Subcutaneous abdominal adipose tissue (tissue), 5 donors: ENCODE measurements around the gene TERB1.

Experiments
- H3K27ac ChIP-seq: one replicate; pipeline ENCODE4 v1.7.0; 2013; ENCODE audit warnings: low read depth, mild to moderate bottlenecking, inconsistent platforms, low read length, moderate library complexity
- H3K27me3 ChIP-seq, 5 donors: one replicate each; pipeline ENCODE4 v1.7.0; 2013; ENCODE audit warnings: low read length in 5 of 5, inconsistent platforms in 1 of 5; ENCODE audit not compliant: control insufficient read depth in 5 of 5, insufficient read depth in 4 of 5
- H3K36me3 ChIP-seq, 5 donors: one replicate each; pipeline ENCODE4 v1.7.0; 2013; ENCODE audit warnings: low read length in 5 of 5; ENCODE audit not compliant: control insufficient read depth in 5 of 5, insufficient read depth in 5 of 5
- H3K4me1 ChIP-seq, 5 donors: one replicate each; pipeline ENCODE4 v1.7.0; 2013; ENCODE audit warnings: low read length in 5 of 5, mild to moderate bottlenecking in 3 of 5, moderate library complexity in 1 of 5; ENCODE audit not compliant: control insufficient read depth in 5 of 5, insufficient read depth in 5 of 5
- H3K4me3 ChIP-seq, 5 donors: one replicate each; pipeline ENCODE4 v1.7.0; 2013; ENCODE audit warnings: low read length in 5 of 5, low read depth in 1 of 5
- H3K9ac ChIP-seq, 5 donors: one replicate each; pipeline ENCODE4 v1.7.0; 2013; ENCODE audit warnings: low read length in 5 of 5, mild to moderate bottlenecking in 4 of 5, moderate library complexity in 3 of 5
- H3K9me3 ChIP-seq, 5 donors: one replicate each; pipeline ENCODE4 v1.7.0; 2013; ENCODE audit warnings: low read length in 5 of 5; ENCODE audit not compliant: control insufficient read depth in 5 of 5
- donor health status: healthy.
- donor health status: healthy.
- donor health status: healthy.
- donor health status: healthy.
- donor health status: healthy.

The TERB1 gene

DNA sequence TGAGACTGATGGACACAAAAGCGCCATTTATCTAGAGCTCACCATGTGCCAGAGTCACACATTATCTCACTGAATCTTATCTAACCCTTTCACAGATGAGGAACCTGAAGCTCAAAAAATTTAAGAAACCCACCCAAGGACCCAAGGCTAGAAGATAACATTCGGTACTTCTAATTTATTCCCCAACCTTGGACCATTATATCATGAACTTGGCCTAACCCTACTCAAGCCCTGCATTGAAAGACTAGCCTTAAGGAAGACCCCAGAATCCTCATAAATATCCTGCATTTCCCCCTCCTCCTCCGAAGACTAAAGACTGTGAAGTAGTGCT is 49.4 kb downstream of the TERB1 start:
- Histone ChIP-seq H3K27ac (no peak overlapping the region), H3K4me3 (peak overlapping the region; percentile 34 to 96 (median 87)), H3K4me1 (peaks cover 5 to 32% (median 29%) of the 10 kb centered on the region in 5 donors), H3K27me3 (no peaks in the 10 kb centered on the region), H3K36me3 (peaks cover 0 to 22% (median 13%) of the 10 kb centered on the region in 5 donors), H3K9me3 (no peaks in the 10 kb centered on the region), H3K9ac (peak overlapping the region in 4 of 5 donors; percentile 1 to 96 (median 50))

DNA sequence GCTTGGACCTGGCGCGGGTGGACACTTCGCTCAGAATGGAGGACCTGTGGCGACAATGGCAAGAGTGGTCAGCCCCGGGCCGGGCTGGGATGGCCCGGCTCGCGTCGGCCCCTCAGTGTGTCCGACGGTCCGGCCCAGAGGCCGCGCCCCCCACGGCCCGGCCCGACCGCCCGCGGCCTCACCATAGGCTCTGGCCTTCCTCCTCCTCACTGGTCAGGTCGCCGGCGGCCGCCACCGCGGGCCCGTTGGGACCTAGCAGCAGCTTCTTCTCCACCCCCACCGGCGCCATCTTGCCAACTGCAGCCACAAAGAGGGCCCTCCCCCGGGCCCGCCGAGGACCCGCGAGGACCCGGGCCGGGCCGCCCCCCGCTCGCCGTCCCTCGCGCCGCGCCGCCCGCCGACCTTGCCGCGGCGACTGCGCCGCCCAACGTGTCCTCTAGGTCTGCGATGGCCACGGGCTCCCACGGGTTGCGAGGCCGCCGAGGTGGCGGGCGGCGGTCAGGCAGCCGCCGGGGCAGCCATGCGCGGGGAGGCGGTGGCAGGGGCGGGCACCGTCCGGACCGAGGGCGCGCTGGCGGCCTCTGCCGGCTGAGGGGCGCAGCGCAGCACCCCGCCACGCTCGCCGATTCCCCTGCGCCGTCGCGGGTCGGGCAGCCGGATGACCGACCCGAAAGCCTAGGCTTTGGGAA is 49.9 kb downstream of the TERB1 start, which contains the start of gene DYNC1LI2:
Gene DYNC1LI2 (minus strand): TSS at position 307 of the 689 bp plus-strand sequence. CDS start 18 bp downstream, at position 289.
- H3K4me3 ChIP-seq: peak within 1 kb of the TSS; percentile 87 to 97 (median 93)
- H3K9ac ChIP-seq: peak within 1 kb of the TSS; percentile 93 to 97 (median 94)
- peaks cover 3 to 27% (median 16%) of the 10 kb centered on the region in 5 donors for H3K36me3 ChIP-seq

DNA sequence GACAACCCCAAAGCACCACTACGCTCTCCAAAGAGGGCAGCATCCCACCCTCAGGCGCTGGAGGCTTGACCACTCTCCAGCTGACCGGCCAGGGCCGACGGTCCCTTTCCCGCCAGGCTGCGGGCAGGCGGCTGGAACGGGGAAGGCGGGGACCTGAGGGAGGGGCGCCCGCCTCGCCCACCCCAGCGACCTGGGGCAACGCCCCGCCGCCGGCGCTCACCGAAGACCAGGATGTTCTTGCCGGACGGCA is 50.4 kb downstream of the TERB1 start:
- Histone ChIP-seq H3K27me3 (no peaks in the 10 kb centered on the region), H3K4me1 (peaks cover 5 to 38% (median 29%) of the 10 kb centered on the region in 5 donors), H3K27ac (peak overlapping the region; percentile 45), H3K9me3 (no peaks in the 10 kb centered on the region), H3K36me3 (peaks cover 7 to 32% (median 19%) of the 10 kb centered on the region in 5 donors), H3K4me3 (peak overlapping the region; percentile 87 to 97 (median 93)), H3K9ac (peak overlapping the region; percentile 93 to 97 (median 94))

More for the DNA sequence above, 49.9 kb downstream of the TERB1 start, which contains the start of gene DYNC1LI2:
- H3K27ac ChIP-seq: peak within 1 kb of the TSS; percentile 45
- peaks cover 5 to 37% (median 29%) of the 10 kb centered on the region in 5 donors for H3K4me1 ChIP-seq
- no peaks in the 10 kb centered on the region for H3K9me3 ChIP-seq
- no peaks in the 10 kb centered on the region for H3K27me3 ChIP-seq

DNA sequence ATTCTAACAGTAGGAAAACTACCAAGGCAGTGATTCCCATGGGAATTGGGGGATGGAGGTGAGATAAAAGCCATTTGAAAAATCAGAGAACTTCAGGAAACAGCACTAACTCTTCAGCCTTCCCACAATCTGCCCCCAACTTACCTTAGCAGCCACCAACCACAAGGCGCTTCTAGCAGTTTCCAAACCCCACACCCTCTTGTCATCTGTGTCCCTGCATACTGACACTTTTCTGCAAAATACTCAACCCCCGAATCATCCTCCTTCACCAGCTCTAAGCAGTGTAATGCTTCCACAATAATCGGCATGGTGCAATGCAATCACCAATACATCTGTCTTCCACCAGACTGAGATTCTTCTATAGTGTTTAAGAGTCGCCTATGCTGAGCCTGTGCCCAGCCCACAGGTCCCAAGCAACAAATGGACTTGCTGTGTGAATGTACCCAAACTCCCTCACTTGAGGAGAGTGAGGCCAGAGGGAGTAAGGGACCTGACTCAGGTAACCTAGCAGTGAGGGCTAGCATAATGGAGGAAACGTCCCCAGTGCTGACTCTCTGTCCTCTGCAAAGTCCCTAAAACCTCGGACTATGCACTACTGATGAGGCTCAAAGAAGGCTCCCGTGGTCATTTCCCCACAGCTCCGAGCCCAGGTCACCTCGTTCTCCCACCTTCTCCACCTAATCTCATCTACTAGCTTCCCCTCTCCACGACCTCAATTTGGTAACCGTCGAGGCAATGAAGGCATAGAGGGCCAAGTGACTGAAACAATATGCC is 50.9 kb downstream of the TERB1 start:
- Histone ChIP-seq H3K4me1 (peaks cover 5 to 38% (median 29%) of the 10 kb centered on the region in 5 donors), H3K36me3 (peaks cover 7 to 33% (median 20%) of the 10 kb centered on the region in 5 donors), H3K9ac (peak overlapping the region; percentile 93 to 97 (median 94)), H3K27me3 (no peaks in the 10 kb centered on the region), H3K9me3 (no peaks in the 10 kb centered on the region), H3K27ac (peak overlapping the region; percentile 45), H3K4me3 (peak overlapping the region; percentile 87 to 97 (median 93))

DNA sequence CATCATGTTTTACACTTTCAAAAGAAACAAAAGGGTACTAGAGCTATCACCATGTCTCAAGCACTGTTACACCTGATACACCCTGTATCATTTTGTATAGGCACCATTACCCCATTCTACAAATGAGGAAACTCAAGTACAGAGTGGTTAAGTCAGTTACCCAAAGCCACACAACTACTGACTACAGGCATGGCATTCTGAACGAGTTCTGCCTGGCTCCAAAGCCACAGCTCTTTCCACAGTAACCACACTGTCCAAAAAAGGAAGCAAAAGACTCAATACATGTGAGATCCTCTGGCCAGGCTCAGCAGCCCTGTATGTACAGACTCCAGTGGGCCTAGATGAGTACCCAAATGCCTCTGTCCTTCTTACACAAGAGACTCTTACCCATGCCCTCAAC is 54.7 kb downstream of the TERB1 start:
- H3K27ac ChIP-seq: no peak overlapping the region
- no peaks in the 10 kb centered on the region for H3K9me3 ChIP-seq
- H3K4me3 ChIP-seq: no peak overlapping the region
- H3K4me1 ChIP-seq: peaks cover 11 to 47% (median 33%) of the 10 kb centered on the region in 5 donors
- H3K27me3 ChIP-seq: no peaks in the 10 kb centered on the region
- H3K9ac ChIP-seq: peak overlapping the region in 1 of 5 donors; percentile 20
- H3K36me3 ChIP-seq: peaks cover 9 to 58% (median 32%) of the 10 kb centered on the region in 5 donors

DNA sequence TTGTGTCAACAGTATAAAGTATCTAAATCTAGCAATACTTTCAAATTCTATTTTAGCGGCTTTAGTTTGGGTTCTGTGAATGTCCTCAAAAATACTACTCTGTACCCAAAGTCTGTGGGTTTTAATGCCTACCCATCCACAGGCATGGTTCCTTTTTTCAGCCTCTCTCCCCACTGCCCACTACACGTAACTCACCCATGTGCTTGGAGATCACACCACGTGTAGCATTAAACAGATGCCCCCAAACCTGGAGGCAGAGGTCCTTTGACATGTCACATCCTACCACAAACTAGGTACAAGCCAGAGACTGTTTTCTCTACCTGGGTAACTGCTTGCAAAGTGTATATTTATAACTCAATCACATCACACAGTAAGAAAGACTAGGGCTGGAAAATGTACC is 55.3 kb downstream of the TERB1 start:
- Histone ChIP-seq H3K4me3 (no peak overlapping the region), H3K36me3 (peaks cover 9 to 58% (median 32%) of the 10 kb centered on the region in 5 donors), H3K9ac (no peak overlapping the region), H3K9me3 (no peaks in the 10 kb centered on the region), H3K4me1 (peaks cover 15 to 51% (median 38%) of the 10 kb centered on the region in 5 donors), H3K27me3 (no peaks in the 10 kb centered on the region), H3K27ac (no peak overlapping the region)

DNA sequence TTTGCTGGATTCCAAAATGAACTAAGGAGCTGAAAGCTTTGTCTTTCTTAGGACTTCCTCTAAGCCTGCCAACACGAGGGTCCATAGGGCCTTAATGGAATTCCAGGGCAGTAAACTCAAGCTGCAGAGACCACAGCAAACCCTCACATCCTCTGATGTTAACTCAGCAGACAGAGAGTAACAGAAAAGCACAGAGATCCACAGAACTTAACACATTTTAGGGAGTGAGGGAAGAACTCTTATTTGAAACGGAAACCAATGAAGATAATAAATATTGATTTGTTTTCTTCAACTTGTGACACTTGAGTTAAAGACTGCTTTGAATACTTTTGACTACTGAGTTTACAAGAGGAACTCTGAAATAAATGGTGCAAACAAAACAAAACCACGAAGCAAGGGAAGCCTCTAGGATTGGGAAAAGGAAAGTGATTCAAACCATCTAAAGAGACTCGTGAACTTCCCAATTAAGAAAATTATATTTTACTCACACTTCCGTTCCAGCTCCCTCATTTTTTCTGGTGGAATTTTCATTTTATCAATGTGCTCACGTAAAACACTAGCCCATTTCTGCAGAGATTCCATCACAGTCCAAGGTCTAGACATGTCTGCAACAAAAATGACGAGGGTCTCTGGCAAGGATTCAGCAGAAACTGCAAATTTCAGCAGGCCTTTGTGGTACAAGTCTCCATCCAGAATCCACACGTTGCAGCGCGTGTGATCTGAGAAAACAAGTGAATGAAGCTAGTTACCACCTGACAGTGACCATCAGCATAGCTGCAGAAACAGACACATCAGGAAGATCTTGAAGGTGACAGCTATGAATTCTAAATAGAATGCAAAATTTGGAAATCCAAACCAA is 59.2 kb downstream of the TERB1 start:
- peak overlapping the region; percentile 38 to 75 (median 67) for H3K9ac ChIP-seq
- peaks cover 9 to 60% (median 34%) of the 10 kb centered on the region in 5 donors for H3K36me3 ChIP-seq
- no peaks in the 10 kb centered on the region for H3K27me3 ChIP-seq
- H3K4me1 ChIP-seq: peaks cover 17 to 42% (median 34%) of the 10 kb centered on the region in 5 donors
- no peaks in the 10 kb centered on the region for H3K9me3 ChIP-seq
- H3K4me3 ChIP-seq: peak overlapping the region in 2 of 5 donors; percentile 19 to 42
- peak overlapping the region; percentile 74 for H3K27ac ChIP-seq

DNA sequence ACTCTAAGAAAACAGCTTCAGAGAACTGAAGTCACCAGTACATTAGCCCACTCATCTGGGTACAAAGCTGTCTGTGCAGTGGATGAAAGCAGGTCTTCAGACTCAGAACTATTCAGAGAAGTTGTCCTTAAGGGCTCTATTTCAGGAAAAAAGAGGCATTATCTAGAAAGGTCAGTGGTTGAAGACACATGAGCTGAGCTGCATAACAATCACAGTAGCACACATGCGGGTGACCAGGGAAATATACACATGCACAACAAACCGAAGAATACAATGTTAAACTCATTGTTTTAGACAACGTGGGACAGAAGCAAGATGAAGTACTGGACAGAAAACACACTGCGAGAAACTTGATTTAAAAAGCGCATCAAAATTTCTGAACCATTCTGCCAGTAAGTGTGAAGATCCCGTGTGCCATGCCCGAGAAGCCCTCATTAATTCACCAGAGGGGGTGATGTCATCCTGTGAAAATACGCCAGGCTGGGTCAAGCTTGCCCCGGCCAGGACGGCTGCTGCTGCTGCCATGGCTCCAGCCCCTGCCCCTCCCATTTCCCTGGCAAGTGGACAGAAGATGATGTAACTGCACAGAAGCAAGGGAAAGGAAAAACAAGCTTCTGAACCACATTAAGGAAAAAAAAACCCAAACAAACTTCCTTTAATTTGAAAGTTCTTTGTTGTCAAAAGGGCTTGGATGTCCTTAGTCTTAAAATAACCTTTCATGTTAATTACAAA is 60.0 kb downstream of the TERB1 start:
- Histone ChIP-seq H3K9ac (peak overlapping the region in 4 of 5 donors; percentile 38 to 72 (median 56)), H3K4me1 (peaks cover 17 to 38% (median 34%) of the 10 kb centered on the region in 5 donors), H3K36me3 (peaks cover 5 to 57% (median 35%) of the 10 kb centered on the region in 5 donors), H3K9me3 (no peaks in the 10 kb centered on the region), H3K27ac (peak overlapping the region; percentile 74), H3K27me3 (no peaks in the 10 kb centered on the region), H3K4me3 (peak overlapping the region in 1 of 5 donors; percentile 42)

DNA sequence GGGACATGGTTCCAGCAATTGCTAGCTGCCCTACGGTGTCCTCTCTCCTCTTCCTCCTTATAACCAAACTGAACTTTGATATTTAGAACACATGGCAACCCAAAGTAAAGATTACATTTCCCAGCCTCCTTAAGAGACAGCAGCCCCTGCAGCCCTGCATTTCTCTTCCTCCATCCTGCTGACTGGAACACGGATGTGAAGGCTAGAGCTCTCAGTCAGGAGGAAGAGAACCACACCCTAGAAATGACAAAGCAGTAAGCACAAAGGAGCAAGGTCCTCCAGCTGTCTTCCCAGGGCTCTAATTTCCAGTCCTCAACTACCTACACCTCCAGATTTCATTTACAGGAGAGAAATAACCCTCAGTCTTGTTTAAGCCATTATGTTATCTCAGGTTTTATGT is 60.9 kb downstream of the TERB1 start:
- H3K9ac ChIP-seq: peak overlapping the region in 3 of 5 donors; percentile 11 to 66 (median 44)
- no peak overlapping the region for H3K4me3 ChIP-seq
- peak overlapping the region; percentile 74 for H3K27ac ChIP-seq
- H3K9me3 ChIP-seq: no peaks in the 10 kb centered on the region
- H3K27me3 ChIP-seq: no peaks in the 10 kb centered on the region
- H3K36me3 ChIP-seq: peaks cover 6 to 58% (median 38%) of the 10 kb centered on the region in 5 donors
- peaks cover 17 to 38% (median 34%) of the 10 kb centered on the region in 5 donors for H3K4me1 ChIP-seq
